Suprapubic skin (tissue), 4 donors: ENCODE measurements around the gene CACNG5. TPM values are rescaled to one million over a fixed set of nuclear protein-coding genes. Genes with fewer than 3 reads are reported as not detected.

Experiments
- DNase-seq, 2 donors: peaks; one replicate each; pipeline ENCODE4 v3.0.0-alpha.2; 2019; ENCODE audit warnings: low spot score in 2 of 2
- H3K27ac ChIP-seq: fragments of 200-600 bp; sonication (generic); one replicate; pipeline ENCODE4 v1.5.1; 2019
- H3K27me3 ChIP-seq: fragments of 200-600 bp; sonication (generic); one replicate; pipeline ENCODE4 v1.5.1; 2019
- H3K36me3 ChIP-seq: fragments of 200-600 bp; sonication (generic); one replicate; pipeline ENCODE4 v1.5.1; 2019
- H3K4me1 ChIP-seq: fragments of 200-600 bp; sonication (generic); one replicate; pipeline ENCODE4 v1.5.1; 2019
- H3K4me3 ChIP-seq: fragments of 200-600 bp; sonication (generic); one replicate; pipeline ENCODE4 v1.5.1; 2019; ENCODE audit warnings: mild to moderate bottlenecking
- H3K9me3 ChIP-seq: fragments of 200-600 bp; sonication (generic); one replicate; pipeline ENCODE4 v1.5.1; 2019
- CTCF ChIP-seq, 2 donors: fragments of 200-600 bp in 1 of 2; fragments of 450-650 bp in 1 of 2; sonication (generic) in 1 of 2; IDR thresholded peaks; one replicate each; pipeline ENCODE4 v1.5.1; 2016 to 2019; ENCODE audit warnings: antibody characterized with exemption in 2 of 2, mild to moderate bottlenecking in 1 of 2, moderate library complexity in 1 of 2
- EP300 ChIP-seq: sonication (generic); formaldehyde crosslinking; IDR thresholded peaks from one replicate; pipeline ENCODE4 v1.6.1; 2017; ENCODE audit warnings: antibody characterized with exemption
- POLR2A ChIP-seq, 2 donors: fragments of 450-650 bp; IDR thresholded peaks; one replicate each; pipeline ENCODE4 v1.6.1; 2017; ENCODE audit warnings: antibody characterized with exemption in 2 of 2, mild to moderate bottlenecking in 2 of 2, moderate library complexity in 2 of 2
- POLR2AphosphoS5 ChIP-seq, 3 donors: sonication (generic); formaldehyde crosslinking; IDR thresholded peaks; one replicate each; pipeline ENCODE4 v1.6.1; 2017; ENCODE audit warnings: antibody characterized with exemption in 3 of 3
- WGBS: methylation state at CpG from one replicate; pipeline ENCODE4 v1.1.5; 2018; 5-methylcytosine and 5-hydroxymethylcytosine counted together
- total RNA-seq, 4 donors: library from RNA; depleted of rRNA; stranded (reverse); fragments of >200 nt; gene quantifications; one replicate each; pipeline ENCODE4 v1.1.0, GENCODE V29; 2016

The CACNG5 gene
- total RNA-seq, 4 donors from 2014 or later: not detected

- 31% methylated on average over 1 of the region's 1 CpG for WGBS
- TF ChIP-seq CTCF (IDR thresholded peaks at IDR 0.05): no peak
- TF ChIP-seq POLR2AphosphoS5 (IDR thresholded peaks at IDR 0.05): no peak
- TF ChIP-seq EP300: no peak
- no peak for TF ChIP-seq POLR2A (IDR thresholded peaks at IDR 0.05)
- Histone ChIP-seq H3K4me3 (no peak overlapping the region), H3K4me1 (no peaks in the 10 kb centered on the region), H3K27me3 (peaks cover 15% of the 10 kb centered on the region), H3K36me3 (no peaks in the 10 kb centered on the region), H3K9me3 (no peaks in the 10 kb centered on the region), H3K27ac (no peak overlapping the region)
- peak in 1 of 2 donors; percentile 9 for DNase-seq
Measured at GRCh38 chr17:66929591-66929990, 94.7 kb downstream of the CACNG5 start.

GRCh38 chr17:66930933-66931332 lies 96.0 kb downstream of the CACNG5 start:
- TF ChIP-seq POLR2AphosphoS5 (IDR thresholded peaks at IDR 0.05) (no peak), CTCF (IDR thresholded peaks at IDR 0.05) (no peak), EP300 (no peak), POLR2A (IDR thresholded peaks at IDR 0.05) (no peak)
- no peaks in the 10 kb centered on the region for H3K36me3 ChIP-seq
- H3K9me3 ChIP-seq: no peaks in the 10 kb centered on the region
- H3K4me1 ChIP-seq: no peaks in the 10 kb centered on the region
- WGBS: 51% methylated on average over 3 of the region's 3 CpGs
- no peak overlapping the region for H3K4me3 ChIP-seq
- peaks cover 12% of the 10 kb centered on the region for H3K27me3 ChIP-seq
- H3K27ac ChIP-seq: no peak overlapping the region
- DNase-seq: peak in 1 of 2 donors; percentile 11

- H3K9me3 ChIP-seq: no peaks in the 10 kb centered on the region
- 67% methylated on average over 2 of the region's 2 CpGs for WGBS
- no peak for DNase-seq
- H3K4me3 ChIP-seq: no peak overlapping the region
- H3K4me1 ChIP-seq: no peaks in the 10 kb centered on the region
- H3K36me3 ChIP-seq: no peaks in the 10 kb centered on the region
- no peak overlapping the region for H3K27ac ChIP-seq
- H3K27me3 ChIP-seq: no peaks in the 10 kb centered on the region
- TF ChIP-seq POLR2A (IDR thresholded peaks at IDR 0.05): no peak
- no peak for TF ChIP-seq POLR2AphosphoS5 (IDR thresholded peaks at IDR 0.05)
- TF ChIP-seq EP300: no peak
- TF ChIP-seq CTCF (IDR thresholded peaks at IDR 0.05): no peak
Measured at GRCh38 chr17:66932311-66932710, 97.4 kb downstream of the CACNG5 start.

GRCh38 chr17:66934040-66934439 lies 99.1 kb downstream of the CACNG5 start:
- Histone ChIP-seq H3K9me3 (no peaks in the 10 kb centered on the region), H3K27me3 (peaks cover 11% of the 10 kb centered on the region), H3K4me1 (no peaks in the 10 kb centered on the region), H3K36me3 (no peaks in the 10 kb centered on the region), H3K27ac (no peak overlapping the region), H3K4me3 (no peak overlapping the region)
- no peak for DNase-seq
- WGBS: 74% methylated on average over 2 of the region's 2 CpGs
- TF ChIP-seq CTCF (IDR thresholded peaks at IDR 0.05) (no peak), EP300 (no peak), POLR2A (IDR thresholded peaks at IDR 0.05) (no peak), POLR2AphosphoS5 (IDR thresholded peaks at IDR 0.05) (no peak)

Other genes with a start within 250 kb of the CACNG5 start
- gene CACNG4, start 129.6 kb downstream of the CACNG5 start, total RNA-seq: under 1 TPM in 3 of 4 donors, not detected in 1; 0.49 to 0.68 (median 0.51) TPM
- not detected for gene CACNG1, start 209.4 kb downstream of the CACNG5 start, total RNA-seq